NOMO-1 treated with DMSO at 0.1 percent for 48 hours (cell line): ENCODE data around the gene KIF20A.

Experiments
- DNase-seq: peaks from one replicate; lab custom pipeline; 2025; ENCODE audit not compliant: unreplicated experiment; lab: John Stamatoyannopoulos, UW

The KIF20A gene

DNA sequence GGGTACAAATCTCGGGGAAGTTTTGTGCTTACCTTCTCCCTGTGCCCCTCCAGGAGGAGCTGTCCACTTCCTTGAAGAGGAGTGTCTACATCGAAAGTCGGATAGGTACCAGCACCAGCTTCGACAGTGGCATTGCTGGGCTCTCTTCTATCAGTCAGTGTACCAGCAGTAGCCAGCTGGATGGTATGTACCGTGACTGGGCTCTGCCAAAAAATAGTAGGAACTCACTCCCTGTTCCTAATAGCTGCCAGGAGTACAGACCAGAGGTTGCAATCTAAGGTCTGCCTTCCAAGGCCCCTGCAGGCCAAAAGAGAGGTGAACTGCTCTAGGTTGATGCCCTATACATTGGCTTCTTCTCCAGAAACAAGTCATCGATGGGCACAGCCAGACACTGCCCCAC is 3.9 kb downstream of the KIF20A start:
- DNase-seq, result no peak

GRCh38 chr5:138186002-138186447 is 7.1 kb downstream of the KIF20A start:
- DNase-seq, result peak; percentile 95

DNA sequence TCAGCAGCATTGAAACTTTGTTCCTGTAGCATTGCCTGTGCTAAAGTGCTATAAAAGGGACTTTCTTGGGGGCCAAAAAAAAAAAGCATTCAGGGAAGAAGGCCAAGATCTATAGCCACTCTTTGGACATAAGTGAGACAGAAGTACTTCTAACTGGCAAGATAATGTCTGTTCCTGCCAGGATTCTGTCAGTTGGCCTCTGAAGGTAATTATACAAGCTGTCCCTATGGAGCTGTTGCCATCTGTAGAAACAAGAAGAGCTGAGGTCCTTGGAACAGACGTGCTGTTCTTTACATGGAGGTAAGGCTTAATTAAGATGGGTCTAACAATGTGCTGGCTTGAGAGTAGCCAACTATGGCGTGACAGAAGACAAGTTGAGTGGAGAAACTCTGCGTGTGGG is 9.7 kb downstream of the KIF20A start:
- no peak for DNase-seq

DNA sequence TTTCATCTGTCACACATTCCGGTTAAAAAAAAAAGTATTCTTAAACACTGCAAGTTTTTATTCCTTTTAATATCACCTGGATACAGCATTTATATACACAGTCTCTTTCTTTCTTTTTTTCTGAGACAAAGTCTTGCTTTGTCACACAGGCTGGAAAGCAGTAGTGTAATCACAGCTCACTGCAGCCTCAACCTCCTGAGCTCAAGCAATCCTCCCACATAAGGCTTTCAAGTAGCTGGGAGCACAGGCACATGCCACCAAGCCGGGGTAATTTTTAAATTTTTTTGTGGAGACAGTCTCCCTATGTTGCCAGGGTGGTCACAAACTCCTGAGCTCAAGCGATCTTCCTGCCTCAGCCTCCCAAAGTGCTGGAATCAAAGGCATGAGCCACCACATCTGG is 13.9 kb downstream of the KIF20A start:
- DNase-seq, result no peak

- peak; percentile 3 for DNase-seq
Observed at GRCh38 chr5:138193859-138194258, 14.9 kb downstream of the KIF20A start.

GRCh38 chr5:138210985-138211384 is 32.1 kb downstream of the KIF20A start:
- DNase-seq, result no peak

- no peak for DNase-seq
Observed at GRCh38 chr5:138212828-138213160, 33.9 kb downstream of the KIF20A start.

DNA sequence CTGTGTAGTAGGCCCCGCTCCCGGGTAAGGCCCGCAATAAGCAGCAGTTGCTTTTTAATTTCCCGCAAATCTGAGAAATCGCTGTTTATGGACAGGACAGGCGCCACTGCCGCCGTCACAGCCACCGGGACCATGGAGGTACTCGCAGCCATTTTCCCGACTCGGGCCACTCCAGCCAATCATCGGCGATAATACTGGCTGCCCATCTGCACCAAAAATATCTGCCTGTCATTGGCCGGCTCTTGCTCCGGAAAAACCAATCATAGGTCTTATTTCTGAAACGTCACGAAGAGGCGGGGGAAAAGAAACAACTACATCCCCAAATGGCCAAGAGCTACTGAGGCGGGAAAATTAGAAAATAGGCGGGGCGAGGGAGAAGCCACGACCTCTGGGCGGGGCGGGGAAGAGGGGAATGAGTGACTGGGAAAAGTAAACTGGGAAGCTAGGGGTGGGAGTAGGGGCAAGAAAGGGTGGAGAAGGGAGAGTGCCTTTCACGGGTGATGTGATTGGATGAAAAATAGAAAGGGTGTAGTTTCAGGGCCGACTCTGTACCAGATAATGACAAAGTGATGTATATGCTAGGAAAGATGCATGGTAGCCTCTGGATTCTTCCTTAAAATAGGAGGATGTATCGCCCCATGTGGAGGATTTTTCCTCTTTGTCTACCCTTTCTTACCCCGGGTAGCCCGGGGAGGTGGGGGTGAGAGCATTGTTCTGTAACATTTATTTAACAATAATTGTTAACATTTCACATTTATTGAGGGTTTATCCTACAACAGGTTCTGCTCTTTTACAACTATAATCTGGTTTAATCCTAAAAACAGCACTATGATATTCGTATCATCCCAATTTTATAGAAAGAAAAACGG is 34.5 kb downstream of the KIF20A start, which contains the start of gene CDC23:
Gene CDC23 (minus strand): TSS at position 163 of the 869 bp plus-strand sequence. CDS start 11 bp downstream, at position 152.
- DNase-seq, result peak; percentile 98

- DNase-seq, result no peak
Observed at GRCh38 chr5:138216799-138217198, 37.9 kb downstream of the KIF20A start.

GRCh38 chr5:138223532-138223931 is 44.6 kb downstream of the KIF20A start:
- DNase-seq, result no peak

GRCh38 chr5:138224712-138225111 is 45.8 kb downstream of the KIF20A start:
- DNase-seq, result no peak

GRCh38 chr5:138226910-138227309 is 48.0 kb downstream of the KIF20A start:
- DNase-seq, result no peak

DNA sequence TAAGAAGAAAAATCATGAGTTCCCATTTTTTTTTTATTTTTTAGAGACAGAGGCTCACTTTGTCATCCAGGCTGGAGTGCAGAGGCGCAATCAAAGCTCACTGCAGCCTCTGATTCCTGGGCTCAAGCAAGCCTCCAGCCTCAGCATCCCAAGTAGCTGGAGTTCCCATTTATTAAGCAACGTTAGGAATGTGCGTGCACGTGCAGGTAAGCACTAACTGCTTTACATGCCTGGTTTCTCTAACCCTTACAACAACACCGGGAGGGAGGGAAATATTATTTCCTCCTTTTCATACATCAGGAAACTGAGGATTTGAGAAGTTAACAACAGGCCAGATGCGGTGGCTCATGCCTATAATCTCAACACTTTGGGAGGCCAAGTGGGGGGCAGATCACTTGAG is 50.5 kb downstream of the KIF20A start:
- no peak for DNase-seq

GRCh38 chr5:138230261-138230660 is 51.3 kb downstream of the KIF20A start:
- no peak for DNase-seq

DNA sequence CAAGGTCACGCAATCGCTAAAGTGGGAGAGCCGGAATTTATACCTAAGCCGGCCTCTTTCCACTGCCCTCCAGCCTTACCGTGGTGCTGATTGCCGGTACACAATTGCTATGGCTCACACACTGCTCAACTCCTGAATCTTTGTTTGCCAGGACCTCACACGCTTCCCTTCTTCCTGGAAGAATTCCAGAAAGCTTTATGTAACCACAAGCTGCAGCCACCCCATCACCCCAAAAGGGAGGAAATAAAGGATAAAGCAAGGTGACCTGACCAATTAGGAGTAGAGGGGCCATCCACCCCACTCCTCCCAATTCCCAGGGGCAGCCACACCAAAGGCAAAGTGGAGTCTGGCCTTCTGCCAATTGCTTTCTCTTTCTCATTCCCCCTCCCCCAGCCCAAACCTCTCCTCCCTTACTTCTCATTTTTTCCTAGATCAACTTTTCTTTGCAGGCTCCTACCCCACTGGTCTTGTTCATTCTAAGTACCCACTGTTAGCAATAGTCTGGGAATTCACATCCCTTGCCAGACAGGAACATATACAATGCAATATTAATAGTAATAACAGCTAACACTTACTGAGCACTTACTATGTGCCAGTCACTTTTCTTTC is 52.2 kb downstream of the KIF20A start:
- DNase-seq, result no peak

- DNase-seq, result no peak
Observed at GRCh38 chr5:138233280-138233679, 54.4 kb downstream of the KIF20A start.

GRCh38 chr5:138234651-138235050 is 55.7 kb downstream of the KIF20A start:
- no peak for DNase-seq
